Activated CD8-positive, alpha-beta memory T cell treated with anti-CD3 and anti-CD28 coated beads, Interleukin-2, amount 50 U/mL, for 24 hours (primary cell): ENCODE results near the gene ARHGAP32.
"Not testable (repeated sequence)": the region's sequence is repeated elsewhere in the genome, so short reads cannot be mapped to it uniquely, and the experiment has no call there.

ENCODE experiments used
- DNase-seq: peaks from one replicate; pipeline ENCODE4 v3.0.0-alpha.2; 2020; ENCODE audit errors: extremely low read depth

The ARHGAP32 gene

DNA sequence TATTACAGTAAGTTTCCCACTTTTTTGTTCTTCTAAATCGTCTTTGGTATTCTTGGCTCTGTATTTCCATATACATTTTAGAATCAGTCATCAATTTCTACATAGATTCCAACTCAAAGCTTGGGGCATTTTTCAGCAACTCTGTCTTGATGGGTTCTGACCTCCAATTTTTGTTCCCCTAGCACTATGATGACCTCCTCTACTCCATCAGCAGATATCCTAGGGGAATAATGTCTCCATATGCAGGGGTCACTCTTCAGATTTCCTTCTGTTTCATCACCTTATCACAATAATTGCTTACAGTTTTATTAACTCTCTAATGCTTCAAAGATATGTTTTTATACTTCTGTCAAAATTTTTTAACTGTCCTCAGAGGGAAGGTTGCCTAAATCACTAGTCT, 158.1 kb downstream of the ARHGAP32 start:
- DNase-seq: no peak

DNA sequence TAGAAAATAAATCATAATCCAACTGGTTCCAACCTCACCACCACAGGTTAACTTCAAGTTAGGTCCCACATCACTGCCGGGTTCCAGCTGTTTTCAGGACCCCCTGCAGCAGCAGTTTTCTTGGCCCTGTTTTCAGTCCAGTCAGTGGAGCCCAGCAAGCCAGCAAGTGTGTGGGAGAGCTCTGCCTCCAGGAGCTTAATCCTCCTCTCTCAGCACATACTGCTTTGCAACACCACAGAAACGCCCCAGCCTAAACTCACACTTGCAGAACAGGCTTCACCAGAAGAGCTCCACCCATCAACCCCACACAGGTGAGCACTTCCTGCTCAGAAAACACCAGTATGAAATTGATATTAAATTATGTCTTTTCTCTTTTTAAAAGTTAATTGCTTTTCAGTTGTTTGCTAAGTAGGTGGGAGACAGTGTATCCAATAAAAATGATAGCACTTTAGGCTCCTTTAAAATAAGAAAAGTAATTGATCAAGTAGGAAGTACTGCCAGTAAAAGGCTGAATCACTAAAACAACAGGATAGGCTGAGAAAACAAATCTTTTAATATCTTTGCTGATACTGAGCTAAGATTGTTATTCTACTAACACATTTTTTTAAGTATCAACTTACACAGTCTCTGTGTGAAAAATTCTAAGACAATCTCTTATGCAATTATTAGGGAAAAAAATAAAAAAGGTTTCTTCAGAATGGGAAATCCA, 168.0 kb downstream of the ARHGAP32 start:
- DNase-seq: no peak

DNA sequence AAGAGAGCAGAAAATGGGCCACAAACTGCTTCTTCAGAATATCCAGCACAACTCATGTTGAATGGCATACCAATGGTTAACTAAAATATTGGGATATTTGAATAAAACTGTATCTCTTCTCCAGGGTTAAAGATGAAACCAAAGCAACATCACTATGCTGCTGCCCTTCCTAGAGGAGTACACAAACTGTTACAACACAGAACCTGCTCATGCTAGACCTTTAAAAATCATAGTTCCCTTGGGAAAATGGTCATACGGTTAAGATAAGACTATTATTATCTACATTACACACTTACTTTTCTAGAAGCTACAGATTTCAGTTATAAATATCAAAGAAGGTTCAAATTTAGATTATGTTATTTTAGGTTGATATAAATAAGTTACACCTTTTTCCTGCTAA, 170.8 kb downstream of the ARHGAP32 start:
- DNase-seq: no peak

DNA sequence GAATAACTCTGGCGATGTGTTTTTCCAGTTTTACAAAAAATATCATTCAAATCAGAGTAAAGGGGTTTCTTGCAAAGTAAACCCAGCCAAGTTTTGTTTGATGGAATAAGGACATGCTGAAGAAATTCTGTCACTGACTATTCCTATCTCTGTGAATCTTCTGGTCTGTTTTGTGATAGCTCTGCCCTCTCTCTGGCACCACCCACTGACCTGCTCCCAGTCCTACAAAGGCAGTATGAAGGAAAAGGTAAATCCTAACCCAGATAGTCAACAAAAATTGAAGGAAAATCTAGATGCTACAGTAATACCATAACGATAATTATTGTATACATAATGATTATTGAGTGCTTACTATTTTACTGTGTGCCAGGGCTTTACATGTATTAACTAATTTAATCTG, 173.1 kb downstream of the ARHGAP32 start:
- no peak for DNase-seq

DNA sequence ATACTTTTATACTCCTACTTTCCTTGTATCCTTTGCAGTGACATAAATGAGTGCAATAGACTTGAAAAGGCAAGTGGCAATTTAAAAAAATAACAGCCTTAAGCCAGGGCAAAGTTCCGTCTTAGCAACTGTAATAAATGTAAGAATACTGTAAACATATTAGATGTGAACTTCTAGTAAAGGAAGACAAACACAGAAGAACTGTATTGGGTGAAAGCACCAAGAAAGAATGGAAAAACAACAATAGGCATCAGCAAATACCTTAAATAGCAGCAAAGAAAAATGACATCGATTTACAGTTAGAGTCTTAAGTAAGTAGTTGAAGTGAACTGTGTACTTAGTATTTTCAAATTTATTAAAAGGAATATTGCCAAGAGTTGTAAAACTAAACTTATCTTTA, 174.0 kb downstream of the ARHGAP32 start:
- no peak for DNase-seq

DNA sequence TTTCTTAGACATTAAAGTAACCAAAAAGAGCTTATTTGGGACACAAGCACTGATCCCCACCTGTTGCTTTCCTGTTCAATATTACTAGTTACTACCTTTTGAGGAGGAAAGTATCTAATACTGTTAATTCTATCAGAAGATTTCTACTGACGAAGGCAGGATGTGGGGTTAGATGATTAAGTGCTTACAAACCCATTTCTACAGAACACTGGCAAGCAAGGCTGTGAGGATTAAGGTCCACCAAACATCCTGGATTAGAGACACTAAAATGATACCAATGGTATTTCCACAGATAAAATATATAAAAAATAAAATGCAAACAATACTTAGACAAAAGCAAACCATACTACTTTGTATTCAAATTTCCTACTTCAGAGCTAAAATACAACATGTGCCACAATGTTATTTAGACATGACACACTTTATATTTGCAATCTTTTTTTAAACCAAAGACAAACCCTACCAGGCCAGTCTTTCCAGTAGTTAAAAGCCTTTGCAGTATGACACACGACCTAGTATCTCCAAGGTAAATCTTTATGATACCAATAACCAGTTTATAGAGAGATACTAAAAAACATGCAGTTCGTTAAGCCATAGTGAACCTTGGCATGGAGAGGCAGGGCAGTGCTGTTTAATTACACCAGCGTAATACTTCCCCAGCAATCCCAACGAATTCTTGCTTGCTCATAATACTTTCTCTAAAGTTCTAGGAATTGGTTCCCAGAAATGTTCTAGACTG, 178.2 kb downstream of the ARHGAP32 start:
- no peak for DNase-seq

DNA sequence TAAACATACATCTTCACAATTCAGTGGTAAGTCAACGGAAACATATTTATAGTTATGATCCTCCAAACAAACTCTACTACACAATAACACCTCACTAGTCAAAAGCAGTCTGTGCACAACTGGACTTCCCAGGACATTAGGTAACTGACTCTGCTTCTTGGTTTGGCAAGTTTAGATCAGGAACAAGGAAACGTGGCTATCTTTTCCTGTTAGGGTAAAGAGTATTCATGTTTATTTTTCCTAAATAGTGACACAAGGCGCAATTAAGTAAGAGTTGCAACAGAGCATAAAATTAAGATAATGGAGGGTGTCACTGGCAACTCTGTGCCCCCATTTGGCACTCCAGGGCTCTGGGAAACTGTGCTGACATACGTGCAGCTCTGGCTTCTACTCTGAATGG, 179.2 kb downstream of the ARHGAP32 start:
- DNase-seq: no peak

DNA sequence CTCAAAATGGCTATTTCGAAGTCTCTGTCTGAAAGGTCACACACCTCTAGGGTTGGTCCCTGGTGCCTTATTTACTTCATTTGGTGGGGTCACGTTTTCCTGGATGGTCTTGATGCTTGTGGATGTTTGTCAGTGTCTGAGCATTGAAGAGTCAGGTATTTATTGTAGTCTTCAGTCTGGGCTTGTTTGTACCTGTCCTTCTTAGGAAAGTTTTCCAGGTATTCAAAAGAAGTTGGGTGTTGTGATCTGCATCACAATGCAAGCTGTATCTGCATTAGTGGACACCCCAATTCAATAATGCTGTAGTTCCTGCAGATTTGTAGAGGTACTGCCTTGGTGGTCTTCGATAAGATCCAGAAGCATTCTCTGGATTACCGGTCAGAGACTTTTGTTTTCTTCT, 186.0 kb downstream of the ARHGAP32 start:
- DNase-seq: no peak

DNA sequence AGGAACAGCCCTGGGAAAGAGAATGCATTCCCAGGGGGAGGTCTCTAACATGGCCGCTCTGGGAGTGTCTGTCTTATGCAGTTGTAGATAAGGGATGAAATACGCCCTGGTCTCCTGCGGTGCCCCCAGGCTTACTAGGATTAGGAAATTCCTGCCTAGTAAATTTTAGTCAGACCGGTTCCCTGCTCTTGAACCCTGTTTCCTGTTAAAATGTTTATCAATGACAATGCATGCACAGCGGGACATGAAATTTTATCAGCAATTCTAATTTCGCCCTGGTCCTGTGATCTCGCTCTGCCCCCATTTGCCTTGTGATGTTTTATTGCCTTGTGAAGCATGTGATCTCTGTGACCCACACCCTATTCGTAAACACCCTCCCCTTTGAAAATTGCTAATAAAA, 193.0 kb downstream of the ARHGAP32 start:
- DNase-seq: not testable (repeated sequence)

DNA sequence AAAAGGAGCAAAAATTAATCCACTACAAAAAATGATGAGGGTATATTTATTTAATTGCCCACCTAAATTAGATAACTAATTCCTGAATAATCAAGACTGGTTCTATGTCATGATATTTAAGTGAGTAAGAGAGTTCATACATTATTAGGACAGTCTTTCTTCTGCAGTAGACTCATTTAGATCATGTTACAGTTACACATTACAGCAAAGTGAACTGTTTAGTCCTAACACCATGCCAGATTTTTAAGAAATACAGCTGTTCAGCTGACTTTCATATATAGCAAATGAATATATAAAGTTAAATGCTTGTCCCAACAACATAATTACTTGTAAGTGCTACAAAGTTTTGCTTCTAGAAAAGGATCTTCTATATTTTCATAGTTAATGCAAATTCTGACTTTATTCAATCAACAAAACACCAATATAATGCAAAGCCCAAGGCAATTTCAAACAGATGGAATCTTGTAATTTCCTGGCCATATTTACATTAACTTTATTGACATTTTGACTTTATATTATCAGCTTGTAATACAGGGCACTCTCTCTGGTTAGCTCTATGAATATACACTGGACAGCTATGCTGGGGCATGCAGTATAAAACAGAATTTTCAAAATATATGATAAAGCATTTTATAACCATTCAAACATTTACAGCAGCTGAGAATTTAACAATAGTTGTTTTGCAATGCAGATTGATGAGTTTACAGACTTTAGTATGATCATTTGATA, 203.7 kb downstream of the ARHGAP32 start:
- no peak for DNase-seq

DNA sequence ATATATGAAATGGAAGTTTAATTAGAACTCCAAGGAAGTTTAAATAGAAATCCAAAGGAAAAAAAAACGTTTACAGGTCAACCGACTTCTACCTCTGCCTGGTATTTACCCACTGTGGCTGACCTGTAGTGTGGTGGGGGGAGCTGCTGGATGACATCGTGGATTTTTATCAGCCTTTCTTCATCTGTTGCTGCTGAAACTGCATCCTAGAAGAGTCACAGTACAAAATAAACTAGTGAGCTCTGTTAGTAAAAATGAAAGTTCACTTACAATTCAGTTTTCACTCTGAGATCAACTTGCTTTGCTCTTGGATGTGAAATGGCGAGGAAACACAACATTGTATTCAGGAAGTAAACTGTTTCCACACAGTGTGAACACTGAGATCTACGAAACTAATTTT, 206.2 kb downstream of the ARHGAP32 start:
- DNase-seq: no peak

DNA sequence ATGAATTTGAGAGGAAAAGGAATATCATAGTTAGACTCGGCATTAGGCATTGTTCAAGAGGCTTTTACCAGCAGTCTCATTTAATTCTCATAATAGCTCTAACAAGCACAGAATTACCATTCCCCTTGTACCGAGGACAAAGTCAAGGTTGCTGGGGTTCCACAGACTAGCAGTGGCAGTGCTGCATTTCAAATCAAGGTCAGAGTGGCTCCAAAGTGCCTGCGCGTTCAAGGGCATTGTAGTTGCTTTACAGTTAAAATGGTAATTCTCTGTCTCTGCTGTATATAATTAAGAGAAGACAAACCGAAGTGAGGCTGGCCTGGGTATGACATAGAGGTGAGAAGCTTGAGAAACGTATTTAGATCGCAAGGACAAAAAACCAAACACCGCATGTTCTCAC, 209.1 kb downstream of the ARHGAP32 start:
- DNase-seq: no peak

DNA sequence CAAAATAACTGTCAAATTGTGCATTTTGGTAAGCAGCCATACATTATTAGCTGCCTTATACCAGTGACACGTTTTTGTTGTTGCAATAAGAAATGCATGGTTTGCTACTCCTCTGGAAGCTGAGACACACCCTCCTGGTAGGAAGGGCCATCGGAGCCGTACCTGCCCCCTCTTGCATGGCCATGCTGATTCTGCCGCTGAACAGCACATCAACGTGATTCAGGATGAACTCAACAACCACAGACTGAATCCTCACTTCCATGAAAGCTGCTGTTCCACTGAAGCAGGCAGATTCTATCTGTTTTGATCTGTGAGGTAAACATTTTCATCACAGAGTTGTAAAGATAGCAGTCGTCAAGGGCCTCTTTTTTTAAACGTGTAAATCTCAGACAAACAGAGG, 210.9 kb downstream of the ARHGAP32 start:
- no peak for DNase-seq

DNA sequence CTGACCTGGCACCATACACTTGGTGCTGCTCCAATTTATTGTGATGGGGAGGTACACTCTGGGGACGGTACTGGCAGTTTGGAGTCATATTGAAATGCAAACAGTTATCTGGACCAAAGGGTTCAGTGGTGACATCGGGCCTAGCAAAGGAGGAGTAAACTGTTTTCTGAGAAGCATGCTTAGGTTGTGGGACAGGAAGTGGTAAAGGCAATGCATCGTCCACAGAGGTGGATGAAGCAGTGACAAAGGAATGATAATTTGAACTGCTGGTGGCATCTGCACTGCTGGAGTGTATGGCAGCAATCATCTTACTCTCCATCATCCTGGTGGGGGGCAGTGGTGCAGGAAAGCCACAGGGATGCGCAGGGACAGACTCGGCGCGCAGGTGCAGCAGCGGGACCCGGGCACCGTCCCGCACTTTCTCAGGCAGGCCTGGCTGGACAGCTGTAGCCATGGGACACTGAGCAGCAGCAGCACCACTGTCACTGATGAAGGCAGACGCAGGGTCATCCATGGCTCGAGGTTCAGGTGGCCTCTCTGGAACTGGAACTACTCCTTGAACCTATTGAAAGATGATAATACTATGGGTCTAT, 221.4 kb downstream of the ARHGAP32 start:
- DNase-seq: no peak

DNA sequence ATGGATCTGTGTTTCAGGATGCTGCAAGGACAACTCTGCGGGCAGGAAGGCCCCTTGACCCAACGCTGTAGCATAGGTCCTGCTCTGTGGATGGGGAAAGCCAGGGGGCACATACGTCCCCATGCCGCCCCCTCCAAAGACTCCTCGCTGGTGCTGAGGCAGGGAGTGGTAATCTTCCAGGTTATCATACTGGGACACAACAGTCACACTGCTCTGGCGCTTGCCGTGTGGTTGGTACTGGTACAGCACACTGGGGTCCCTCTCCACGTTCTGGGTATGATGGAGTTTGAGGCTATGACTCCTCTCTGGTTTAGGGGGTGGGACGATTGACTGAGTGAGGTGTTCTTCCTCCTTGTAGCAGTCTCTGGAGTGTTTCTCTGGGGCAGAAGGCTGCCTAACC, 223.2 kb downstream of the ARHGAP32 start:
- DNase-seq: no peak

DNA sequence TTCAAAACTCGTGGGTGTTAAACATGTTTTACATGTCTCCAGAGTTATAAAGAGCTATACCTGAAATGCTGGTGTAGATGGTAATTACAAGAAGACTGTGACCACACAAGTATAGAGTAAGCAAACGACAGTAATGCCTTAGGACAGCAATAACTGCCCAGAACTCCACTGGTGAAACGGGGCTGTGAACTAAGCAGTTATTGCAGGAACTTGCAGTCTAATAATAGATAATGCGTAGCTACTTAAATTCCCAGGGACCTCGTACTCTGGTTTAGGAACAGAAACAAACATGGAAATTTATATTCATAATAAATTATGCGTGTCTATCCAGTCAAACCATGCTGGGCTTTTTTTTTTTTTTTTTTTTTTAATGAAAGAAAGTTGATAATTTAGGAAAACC, 224.5 kb downstream of the ARHGAP32 start:
- DNase-seq: no peak

DNA sequence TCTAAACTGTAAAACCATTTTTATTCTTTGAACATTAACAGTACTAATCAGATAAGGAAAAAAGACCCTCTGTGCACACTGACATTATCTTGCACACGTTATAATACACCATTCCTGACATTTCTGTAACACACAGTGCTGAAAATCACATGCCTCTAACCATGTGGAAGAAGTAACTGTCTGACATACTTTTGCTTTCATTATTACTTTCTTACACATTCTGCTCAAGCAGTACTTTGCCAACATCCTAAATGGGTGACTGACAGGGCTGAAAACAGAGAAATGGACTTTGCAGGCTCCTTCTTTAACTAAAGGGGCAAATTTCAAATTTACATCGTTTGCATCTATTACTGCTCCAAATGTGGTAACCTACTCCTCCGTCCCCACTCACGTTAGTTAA, 226.6 kb downstream of the ARHGAP32 start:
- DNase-seq: no peak

DNA sequence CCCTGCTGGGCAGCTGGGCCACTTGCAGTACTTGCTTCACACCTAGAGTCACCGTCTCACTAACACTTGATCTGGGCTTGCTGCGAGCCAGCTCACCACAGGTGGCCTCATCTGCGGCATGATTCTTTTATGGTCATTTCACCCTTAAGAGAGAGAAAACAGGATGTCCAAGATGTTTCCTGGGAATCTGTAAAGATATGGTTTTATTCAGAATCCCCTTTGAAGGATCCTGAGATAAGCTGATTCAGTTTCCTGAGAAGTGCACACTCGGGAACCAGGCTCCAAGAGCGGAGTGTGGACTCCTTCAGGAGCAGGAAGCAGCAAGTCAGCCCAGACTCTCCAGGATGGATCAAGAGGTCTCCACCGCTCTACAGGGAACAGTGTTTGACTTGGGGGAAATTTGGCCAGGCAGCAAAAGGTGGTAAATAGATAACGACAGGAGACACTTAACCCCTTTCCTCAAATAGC, 227.6 kb downstream of the ARHGAP32 start:
- no peak for DNase-seq

DNA sequence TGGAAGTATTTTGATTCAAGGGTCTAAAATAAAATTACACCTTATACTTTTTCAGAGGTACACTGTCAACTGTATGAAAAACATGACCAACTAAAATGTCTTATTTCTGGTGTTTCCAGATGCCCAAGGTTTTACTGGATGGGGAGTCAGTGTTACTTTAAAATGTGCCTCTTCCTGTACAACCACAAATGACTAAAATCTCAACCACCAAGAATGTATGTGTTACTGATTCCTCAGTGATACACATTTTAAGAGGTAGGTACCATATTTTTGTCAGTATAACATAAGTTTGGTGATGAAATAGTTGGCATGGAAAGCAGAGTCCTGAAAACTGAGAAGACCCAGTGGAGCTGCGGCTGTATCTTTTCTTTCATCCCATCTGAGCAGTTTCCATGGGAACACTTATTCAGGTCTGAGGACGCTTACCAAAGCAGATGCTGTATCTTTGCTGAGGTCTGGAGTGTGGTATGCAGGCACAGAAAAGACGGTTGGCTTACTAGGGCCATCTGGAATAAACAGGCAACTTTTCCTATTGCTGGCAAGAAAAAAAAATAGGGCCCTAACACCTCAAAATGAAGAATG, 228.3 kb downstream of the ARHGAP32 start:
- no peak for DNase-seq

DNA sequence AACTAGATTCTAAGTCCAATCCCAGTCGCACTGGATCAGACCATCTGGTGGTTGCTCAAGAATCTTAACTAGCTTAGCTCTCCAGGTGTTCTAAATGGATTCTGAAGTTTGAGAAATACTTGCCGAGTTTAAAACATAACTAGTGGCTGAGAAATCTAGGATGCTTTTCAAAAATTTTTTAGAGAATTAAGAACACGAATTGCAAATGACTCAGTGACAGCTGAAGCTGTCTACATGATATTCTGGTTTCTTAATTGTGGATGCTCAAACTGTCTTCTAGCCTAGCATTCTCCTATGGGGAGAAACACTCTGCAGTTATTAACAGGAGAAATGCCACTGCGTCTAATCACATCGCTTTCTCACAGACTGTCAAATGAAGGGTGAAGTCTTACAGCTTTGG, 229.2 kb downstream of the ARHGAP32 start:
- no peak for DNase-seq

DNA sequence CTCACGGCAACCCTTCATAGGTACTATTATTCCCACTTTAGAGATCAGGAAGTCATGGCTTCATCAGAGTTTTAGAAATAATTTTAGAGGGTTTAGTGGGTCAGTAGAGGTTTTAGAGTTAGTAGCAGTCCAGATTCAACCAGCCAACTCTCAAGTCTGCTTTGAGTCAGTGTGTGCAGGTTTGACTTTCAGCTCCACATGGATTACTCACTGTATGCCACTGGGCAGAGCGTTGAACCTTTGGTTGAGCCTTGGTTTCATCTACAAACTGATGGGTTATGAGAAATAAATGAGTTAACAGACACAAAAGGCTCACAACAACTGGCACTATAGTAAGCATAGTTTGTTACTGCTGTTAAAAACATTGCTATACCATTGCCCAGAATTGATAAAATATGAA, 230.5 kb downstream of the ARHGAP32 start:
- DNase-seq: no peak

DNA sequence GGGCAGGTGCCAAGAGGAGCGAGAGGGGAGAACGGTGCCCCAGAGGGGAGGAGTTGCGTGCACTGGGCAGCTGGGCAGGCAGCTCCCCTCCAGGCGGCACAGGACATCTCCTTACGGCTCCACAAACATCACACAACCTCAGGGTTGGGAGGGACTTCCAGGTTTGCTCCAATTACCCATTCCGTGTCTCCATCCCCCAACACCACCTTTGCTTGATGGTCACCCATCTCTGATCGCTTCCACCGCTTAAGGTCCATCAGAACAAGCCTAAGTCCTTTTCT, 235.0 kb downstream of the ARHGAP32 start:
- no peak for DNase-seq
